C4-2B (cell line): ENCODE measurements around the gene FHL5.
"Not testable (repeated sequence)": the region's sequence is repeated elsewhere in the genome, so short reads cannot be mapped to it uniquely, and the experiment has no call there.

Experiments used
- H3K27ac ChIP-seq: fragments of 450-650 bp; 2 replicates; pipeline ENCODE4 v1.5.1; 2017
- ZFX ChIP-seq: fragments of 450-650 bp; IDR thresholded peaks from 2 replicates; pipeline ENCODE4 v1.6.1; 2017
- TF ChIP-seq, protein P1 (sequence below): fragments of 450-650 bp; conservative IDR thresholded peaks from 2 replicates; pipeline ENCODE4 v1.5.1; 2017; ENCODE audit warnings: mild to moderate bottlenecking

Gene FHL5

GRCh38 chr6:96626759-96627364 is 63.9 kb downstream of the FHL5 start:
- no peak overlapping the region for H3K27ac ChIP-seq

GRCh38 chr6:96631248-96631647 is 68.3 kb downstream of the FHL5 start:
- no peak for TF ChIP-seq ZFX
- TF ChIP-seq, protein P1, sequence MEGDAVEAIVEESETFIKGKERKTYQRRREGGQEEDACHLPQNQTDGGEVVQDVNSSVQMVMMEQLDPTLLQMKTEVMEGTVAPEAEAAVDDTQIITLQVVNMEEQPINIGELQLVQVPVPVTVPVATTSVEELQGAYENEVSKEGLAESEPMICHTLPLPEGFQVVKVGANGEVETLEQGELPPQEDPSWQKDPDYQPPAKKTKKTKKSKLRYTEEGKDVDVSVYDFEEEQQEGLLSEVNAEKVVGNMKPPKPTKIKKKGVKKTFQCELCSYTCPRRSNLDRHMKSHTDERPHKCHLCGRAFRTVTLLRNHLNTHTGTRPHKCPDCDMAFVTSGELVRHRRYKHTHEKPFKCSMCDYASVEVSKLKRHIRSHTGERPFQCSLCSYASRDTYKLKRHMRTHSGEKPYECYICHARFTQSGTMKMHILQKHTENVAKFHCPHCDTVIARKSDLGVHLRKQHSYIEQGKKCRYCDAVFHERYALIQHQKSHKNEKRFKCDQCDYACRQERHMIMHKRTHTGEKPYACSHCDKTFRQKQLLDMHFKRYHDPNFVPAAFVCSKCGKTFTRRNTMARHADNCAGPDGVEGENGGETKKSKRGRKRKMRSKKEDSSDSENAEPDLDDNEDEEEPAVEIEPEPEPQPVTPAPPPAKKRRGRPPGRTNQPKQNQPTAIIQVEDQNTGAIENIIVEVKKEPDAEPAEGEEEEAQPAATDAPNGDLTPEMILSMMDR: no peak
- no peak overlapping the region for H3K27ac ChIP-seq

More at GRCh38 chr6:96626759-96627364, 63.9 kb downstream of the FHL5 start:
- TF ChIP-seq, protein P1: peak; percentile 56
- no peak for TF ChIP-seq ZFX

DNA sequence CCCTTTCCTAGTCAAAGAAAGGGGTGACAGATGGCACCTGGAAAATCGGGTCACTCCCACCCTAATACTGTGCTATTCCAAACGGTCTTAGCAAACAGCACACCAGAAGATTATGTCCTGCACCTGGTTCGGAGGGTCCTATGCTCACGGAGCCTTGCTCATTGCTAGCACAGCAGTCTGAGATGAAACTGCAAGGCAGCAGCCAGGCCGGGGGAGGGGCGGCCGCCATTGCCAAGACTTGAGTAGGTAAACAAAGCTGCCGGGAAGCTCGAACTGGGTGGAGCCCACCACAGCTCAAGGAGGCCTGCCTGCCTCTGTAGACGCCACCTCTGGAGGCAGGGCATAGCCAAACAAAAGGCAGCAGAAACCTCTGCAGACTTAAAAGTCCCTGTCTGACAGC is 75.1 kb downstream of the FHL5 start:
- H3K27ac ChIP-seq: not testable (repeated sequence)

- no peak overlapping the region for H3K27ac ChIP-seq
- TF ChIP-seq ZFX: no peak
- TF ChIP-seq, protein P1: no peak
Observed at GRCh38 chr6:96645106-96645505, 82.2 kb downstream of the FHL5 start.

GRCh38 chr6:96649926-96650325 is 87.0 kb downstream of the FHL5 start:
- TF ChIP-seq ZFX: no peak
- TF ChIP-seq, protein P1: no peak

GRCh38 chr6:96651816-96652215 is 88.9 kb downstream of the FHL5 start:
- TF ChIP-seq ZFX: no peak
- TF ChIP-seq, protein P1: no peak
- H3K27ac ChIP-seq: no peak overlapping the region

More at GRCh38 chr6:96649926-96650325, 87.0 kb downstream of the FHL5 start:
- H3K27ac ChIP-seq: no peak overlapping the region

- no peak overlapping the region for H3K27ac ChIP-seq
- TF ChIP-seq, protein P1: no peak
- no peak for TF ChIP-seq ZFX
Observed at GRCh38 chr6:96652552-96652951, 89.6 kb downstream of the FHL5 start.

- TF ChIP-seq, protein P1: no peak
- TF ChIP-seq ZFX: no peak
- no peak overlapping the region for H3K27ac ChIP-seq
Observed at GRCh38 chr6:96653181-96653580, 90.3 kb downstream of the FHL5 start.
